ENCODE measurements around the gene KRT81.
"Not testable (repeated sequence)": the region's sequence is repeated elsewhere in the genome, so short reads cannot be mapped to it uniquely, and the experiment has no call there.

KRT81 gene

DNA sequence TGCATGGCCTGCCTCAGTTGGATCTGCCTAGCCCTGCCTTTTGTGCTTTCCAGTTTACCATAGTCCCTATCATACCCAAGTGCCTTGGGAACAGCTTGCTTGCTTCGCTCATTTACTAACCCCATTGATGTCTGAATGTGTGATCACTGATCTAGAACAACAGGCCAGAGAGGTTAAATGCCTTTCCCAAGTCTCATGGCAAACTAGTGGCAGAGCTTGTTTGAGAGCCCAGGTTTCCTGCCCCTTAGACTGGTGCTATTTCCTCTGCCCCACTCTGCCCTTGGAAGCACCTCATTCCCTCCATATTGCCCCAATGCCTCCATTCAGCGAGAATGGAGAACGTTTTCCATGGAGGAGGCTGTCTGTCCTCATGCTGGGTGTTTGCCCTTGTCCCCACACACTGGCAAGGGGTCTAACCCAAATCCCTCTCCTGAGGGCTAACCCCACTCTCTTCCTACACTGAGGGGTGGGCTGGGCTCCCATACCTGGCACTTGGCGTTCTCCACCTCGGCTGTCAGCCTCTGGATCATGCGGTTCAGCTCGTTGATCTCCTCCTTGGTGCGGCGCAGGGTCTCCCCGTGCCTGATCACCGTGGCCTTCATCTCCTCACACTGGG, 38.5 kb downstream of the KRT81 start:
- Mint-ChIP-seq H3K27me3 (peaks cover 78 to 85% of the 10 kb centered on the region in 2 donors), H3K27ac (no peak overlapping the region), H3K36me3 (peaks cover 0 to 3% of the 10 kb centered on the region in 2 donors), H3K4me3 (no peak overlapping the region), H3K9me3 (no peaks in the 10 kb centered on the region), H3K4me1 (peaks cover 7% of the 10 kb centered on the region in 2 donors)
- no peak for DNase-seq
- ATAC-seq (replicated peaks): no peak

DNA sequence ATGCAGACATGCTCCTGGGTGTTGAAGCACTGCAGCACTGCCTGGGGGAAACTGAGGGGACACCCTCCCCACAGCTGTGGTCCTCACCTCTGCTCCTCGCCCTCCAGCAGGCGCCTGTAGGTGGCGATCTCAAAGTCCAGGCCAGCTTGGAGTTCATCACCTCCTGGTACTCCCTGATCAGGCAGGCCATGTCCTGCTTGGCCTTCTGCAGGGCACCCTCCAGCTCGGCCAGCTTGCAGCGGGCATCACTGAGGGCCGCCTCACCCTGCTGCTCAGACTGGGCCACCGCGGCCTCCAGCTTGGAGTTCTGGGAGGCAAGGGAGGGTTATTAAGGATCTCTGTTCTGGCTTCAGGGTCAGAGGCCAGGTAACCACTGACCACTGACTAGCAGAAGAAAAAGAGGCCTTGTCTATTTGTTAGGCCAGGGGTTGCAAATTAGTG, 39.1 kb downstream of the KRT81 start:
- not testable (repeated sequence) for H3K9me3 Mint-ChIP-seq; ATAC-seq (replicated peaks); H3K4me1 Mint-ChIP-seq; DNase-seq; H3K27ac Mint-ChIP-seq; H3K36me3 Mint-ChIP-seq; H3K4me3 Mint-ChIP-seq
- H3K27me3 Mint-ChIP-seq: peaks cover 81 to 86% of the 10 kb centered on the region in 2 donors

DNA sequence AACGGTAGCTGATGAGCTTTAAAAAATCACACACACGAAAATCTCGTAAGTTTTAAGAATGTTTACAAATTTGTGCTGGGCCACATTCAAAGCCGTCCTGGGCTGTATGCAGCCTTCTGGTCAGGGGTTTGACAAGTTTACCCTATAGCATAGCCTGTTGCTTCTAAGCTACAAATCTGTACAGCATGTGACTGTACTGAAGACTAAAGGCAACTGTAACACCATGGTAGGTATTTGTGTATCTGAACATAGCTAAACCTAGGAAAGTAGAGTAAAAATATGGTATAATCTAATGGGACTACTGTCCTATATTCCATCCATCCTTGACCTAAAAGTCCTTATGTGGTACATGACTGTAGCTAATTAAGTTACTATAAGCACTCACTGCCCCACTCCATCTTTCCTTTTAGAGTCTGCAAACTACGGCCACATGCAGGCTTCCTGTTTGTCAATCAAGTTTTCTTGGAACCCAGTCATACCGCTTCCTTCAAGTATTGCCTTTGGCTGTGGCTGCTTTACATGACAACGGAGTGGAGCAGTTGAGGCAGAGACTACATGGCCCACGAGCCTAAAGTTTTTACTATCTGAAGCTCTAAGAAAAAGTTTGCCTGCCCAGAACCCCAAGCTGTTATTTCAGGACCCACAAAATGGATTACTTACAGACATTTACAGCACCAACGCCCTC, 39.8 kb downstream of the KRT81 start:
- H3K27me3 Mint-ChIP-seq: peaks cover 75 to 82% of the 10 kb centered on the region in 2 donors
- ATAC-seq (replicated peaks) (no peak), DNase-seq (no peak)
- no peak overlapping the region for H3K27ac Mint-ChIP-seq
- H3K4me3 Mint-ChIP-seq: no peak overlapping the region
- peaks cover 0 to 5% of the 10 kb centered on the region in 2 donors for H3K36me3 Mint-ChIP-seq
- no peaks in the 10 kb centered on the region for H3K9me3 Mint-ChIP-seq
- peaks cover 7 to 10% of the 10 kb centered on the region in 2 donors for H3K4me1 Mint-ChIP-seq

DNA sequence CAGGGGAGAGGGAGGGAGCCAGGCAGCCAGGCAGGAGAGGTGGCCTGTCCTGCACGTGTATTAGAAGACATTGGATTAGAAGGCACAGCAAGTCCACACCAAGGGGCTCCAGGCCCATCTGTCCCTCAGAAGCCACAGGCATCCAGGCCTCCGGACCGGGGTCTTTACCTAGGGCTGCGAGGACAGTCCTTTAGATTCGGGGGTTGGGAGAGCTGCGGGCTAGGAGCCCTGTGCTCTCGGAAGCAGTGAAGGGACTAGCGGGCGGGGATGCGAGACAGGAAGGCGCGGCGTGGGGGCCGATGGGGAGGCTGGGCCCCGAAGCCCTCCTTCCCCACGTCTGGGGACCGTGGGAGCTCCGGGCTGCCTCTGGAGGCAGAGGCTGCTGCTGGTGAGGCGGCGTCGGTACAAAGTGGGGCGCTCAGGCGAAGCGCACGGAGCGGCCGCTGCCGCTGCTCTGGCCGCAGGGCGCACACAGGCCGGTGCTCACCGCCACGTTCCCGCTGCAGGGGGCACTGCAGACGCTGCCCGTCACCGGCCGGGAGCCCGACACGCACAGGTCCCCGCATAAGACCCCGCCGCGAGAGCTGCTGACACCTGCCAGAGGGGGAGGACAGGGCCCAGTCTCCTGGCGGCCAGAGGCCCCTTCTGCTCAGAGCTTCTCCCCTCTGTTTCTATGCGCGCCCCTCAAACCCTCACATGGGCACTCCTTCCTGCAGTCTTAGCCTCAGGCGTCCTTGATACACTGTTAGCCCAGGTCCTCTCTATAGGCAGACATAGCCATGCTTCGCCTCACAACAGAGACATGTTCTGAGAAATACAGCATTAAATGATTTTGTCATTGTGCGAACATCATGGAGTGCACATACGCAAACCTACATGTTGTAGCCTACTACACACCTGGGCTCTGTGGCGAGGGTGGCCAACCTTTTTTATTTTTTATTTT, 41.0 kb downstream of the KRT81 start:
- no peaks in the 10 kb centered on the region for H3K9me3 Mint-ChIP-seq
- no peak overlapping the region for H3K27ac Mint-ChIP-seq
- H3K36me3 Mint-ChIP-seq: peaks cover 0 to 5% of the 10 kb centered on the region in 2 donors
- no peak for DNase-seq
- no peak for ATAC-seq (replicated peaks)
- peaks cover 70 to 73% of the 10 kb centered on the region in 2 donors for H3K27me3 Mint-ChIP-seq
- no peak overlapping the region for H3K4me3 Mint-ChIP-seq
- peaks cover 8 to 13% of the 10 kb centered on the region in 2 donors for H3K4me1 Mint-ChIP-seq

- Mint-ChIP-seq H3K4me1 (peaks cover 14% of the 10 kb centered on the region in 2 donors), H3K27me3 (peaks cover 63 to 66% of the 10 kb centered on the region in 2 donors)
- DNase-seq: no peak
Measured at GRCh38 chr12:52249511-52250047, 41.8 kb downstream of the KRT81 start.

GRCh38 chr12:52248541-52249461, 42.5 kb downstream of the KRT81 start:
- no peak overlapping the region for H3K27ac Mint-ChIP-seq
- H3K4me1 Mint-ChIP-seq: peaks cover 22% of the 10 kb centered on the region in 2 donors
- peaks cover 0 to 5% of the 10 kb centered on the region in 2 donors for H3K36me3 Mint-ChIP-seq

More at GRCh38 chr12:52249511-52250047, 41.8 kb downstream of the KRT81 start:
- no peak overlapping the region for H3K4me3 Mint-ChIP-seq
- no peak overlapping the region for H3K27ac Mint-ChIP-seq
- H3K36me3 Mint-ChIP-seq: peaks cover 0 to 5% of the 10 kb centered on the region in 2 donors
- ATAC-seq (replicated peaks): no peak
- no peaks in the 10 kb centered on the region for H3K9me3 Mint-ChIP-seq

DNA sequence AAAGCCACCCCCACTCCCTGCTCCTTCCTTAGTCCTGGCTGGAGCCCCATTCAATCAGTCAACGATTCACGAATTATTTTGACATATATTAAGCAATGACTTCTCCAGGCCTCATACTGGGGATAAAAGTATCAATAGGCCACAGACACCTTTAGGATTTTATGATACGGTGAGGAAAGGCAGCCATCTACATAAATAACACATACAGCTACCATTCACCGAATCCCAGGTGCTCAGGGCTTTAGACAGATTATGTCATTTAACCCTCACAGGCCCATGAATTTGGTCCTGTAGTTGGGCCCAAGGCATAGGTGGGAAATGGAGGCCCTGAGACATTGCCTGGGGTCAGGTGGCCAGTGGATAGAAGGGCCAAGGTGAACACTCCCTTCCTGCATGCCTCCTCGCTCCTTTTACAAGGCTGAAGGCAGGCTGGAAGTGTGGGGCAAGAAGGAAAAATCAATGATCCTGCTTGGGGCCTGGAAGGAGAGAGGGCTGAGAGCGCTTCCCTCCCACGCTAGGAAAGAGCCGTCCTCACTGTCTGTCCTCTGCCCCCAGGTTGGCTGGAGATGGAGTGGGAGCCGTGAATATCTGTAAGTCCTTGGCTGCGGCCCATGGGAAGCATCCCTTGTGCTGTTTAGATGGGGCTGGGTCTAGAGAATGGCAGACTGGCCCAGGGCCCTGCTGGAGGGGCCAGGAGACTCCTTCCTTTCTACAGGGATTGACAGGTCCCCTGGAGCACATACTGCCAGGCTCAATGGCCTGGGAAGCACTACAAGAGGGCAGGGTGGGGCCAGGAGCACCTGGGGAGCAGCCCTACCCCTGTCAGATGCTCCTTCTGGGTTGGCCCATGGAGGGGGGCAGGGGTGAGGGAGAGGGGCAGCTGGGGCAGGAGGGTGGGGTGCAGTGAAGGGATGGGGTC, 43.5 kb downstream of the KRT81 start:
- peaks cover 51 to 58% of the 10 kb centered on the region in 2 donors for H3K27me3 Mint-ChIP-seq
- ATAC-seq (replicated peaks) (no peak), DNase-seq (no peak)
- no peaks in the 10 kb centered on the region for H3K9me3 Mint-ChIP-seq
- peak overlapping the region; percentile 53 for H3K27ac Mint-ChIP-seq
- H3K36me3 Mint-ChIP-seq: peaks cover 0 to 5% of the 10 kb centered on the region in 2 donors
- H3K4me1 Mint-ChIP-seq: peaks cover 28% of the 10 kb centered on the region in 2 donors
- no peak overlapping the region for H3K4me3 Mint-ChIP-seq

More at GRCh38 chr12:52248541-52249461, 42.5 kb downstream of the KRT81 start:
- Mint-ChIP-seq H3K4me3 (no peak overlapping the region), H3K9me3 (no peaks in the 10 kb centered on the region), H3K27me3 (peaks cover 55 to 61% of the 10 kb centered on the region in 2 donors)
- DNase-seq (no peak), ATAC-seq (replicated peaks) (no peak)

- H3K4me3 Mint-ChIP-seq: no peak overlapping the region
- no peaks in the 10 kb centered on the region for H3K9me3 Mint-ChIP-seq
- H3K27ac Mint-ChIP-seq: peak overlapping the region; percentile 14
- peaks cover 28% of the 10 kb centered on the region in 2 donors for H3K4me1 Mint-ChIP-seq
- H3K27me3 Mint-ChIP-seq: peaks cover 55 to 61% of the 10 kb centered on the region in 2 donors
- ATAC-seq (replicated peaks): no peak
- DNase-seq: no peak
- peaks cover 0 to 5% of the 10 kb centered on the region in 2 donors for H3K36me3 Mint-ChIP-seq
Measured at GRCh38 chr12:52246720-52247621, 44.4 kb downstream of the KRT81 start.

- Mint-ChIP-seq H3K4me1 (peaks cover 28% of the 10 kb centered on the region in 2 donors), H3K9me3 (no peaks in the 10 kb centered on the region), H3K36me3 (peaks cover 0 to 5% of the 10 kb centered on the region in 2 donors), H3K27ac (peak overlapping the region; percentile 31), H3K4me3 (no peak overlapping the region), H3K27me3 (peaks cover 53 to 57% of the 10 kb centered on the region in 2 donors)
- ATAC-seq (replicated peaks): no peak
- DNase-seq: no peak
Measured at GRCh38 chr12:52245962-52246569, 45.3 kb downstream of the KRT81 start.

- DNase-seq: no peak
- peaks cover 28% of the 10 kb centered on the region in 2 donors for H3K4me1 Mint-ChIP-seq
- H3K4me3 Mint-ChIP-seq: no peak overlapping the region
- H3K36me3 Mint-ChIP-seq: peaks cover 0 to 5% of the 10 kb centered on the region in 2 donors
- ATAC-seq (replicated peaks): no peak
- H3K27ac Mint-ChIP-seq: no peak overlapping the region
- no peaks in the 10 kb centered on the region for H3K9me3 Mint-ChIP-seq
- H3K27me3 Mint-ChIP-seq: peaks cover 47 to 54% of the 10 kb centered on the region in 2 donors
Measured at GRCh38 chr12:52245259-52245961, 45.9 kb downstream of the KRT81 start.

DNA sequence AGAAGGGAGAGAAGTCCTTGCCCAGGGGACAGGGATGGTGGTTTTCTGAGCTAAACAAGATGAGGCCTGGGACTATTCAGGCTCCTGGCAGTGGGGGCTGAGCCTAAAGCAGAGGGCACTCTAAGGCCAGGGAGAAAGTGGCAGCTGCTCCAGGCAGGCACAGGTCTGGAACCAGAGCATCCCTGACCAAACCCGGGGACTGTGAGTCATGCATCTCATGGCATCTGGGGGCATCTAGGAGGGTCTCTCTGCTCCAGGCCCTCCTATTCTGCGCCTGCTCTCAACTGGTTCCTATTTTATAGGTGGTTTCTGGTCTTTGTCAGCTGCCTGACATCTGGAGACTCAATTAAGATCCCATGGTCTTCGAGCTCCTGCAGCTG, 46.7 kb downstream of the KRT81 start:
- Mint-ChIP-seq H3K27ac (peak overlapping the region; percentile 97), H3K4me1 (peaks cover 22 to 23% of the 10 kb centered on the region in 2 donors), H3K27me3 (peaks cover 40 to 48% of the 10 kb centered on the region in 2 donors), H3K36me3 (peaks cover 0 to 5% of the 10 kb centered on the region in 2 donors), H3K4me3 (peak overlapping the region in 1 of 2 donors; percentile 82), H3K9me3 (no peaks in the 10 kb centered on the region)
- ATAC-seq (replicated peaks) (no peak), DNase-seq (no peak)
